Neuron (in vitro differentiated cells): ENCODE measurements around the gene KDR.

Experiments used
- H2AFZ ChIP-seq: one replicate; pipeline ENCODE4 v1.6.1; 2013; ENCODE audit warnings: low read depth, mild to moderate bottlenecking, inconsistent platforms, low read length, moderate library complexity
- H3K27me3 ChIP-seq: one replicate; pipeline ENCODE4 v1.6.1; 2013; ENCODE audit warnings: low read length; ENCODE audit not compliant: insufficient read depth
- H3K36me3 ChIP-seq: one replicate; pipeline ENCODE4 v1.6.1; 2013; ENCODE audit warnings: low read length; ENCODE audit not compliant: insufficient read depth
- H3K4me1 ChIP-seq: one replicate; pipeline ENCODE4 v1.6.1; 2013; ENCODE audit warnings: low read length; ENCODE audit not compliant: insufficient read depth
- H3K4me3 ChIP-seq: 2 replicates; pipeline ENCODE4 v1.5.1; 2013; ENCODE audit warnings: mild to moderate bottlenecking, low read length, moderate library complexity
- H3K9me3 ChIP-seq: one replicate; pipeline ENCODE4 v1.6.1; 2013; ENCODE audit warnings: low read length

The KDR gene

GRCh38 chr4:55086578-55086977 is 38.8 kb downstream of the KDR start:
- H3K36me3 ChIP-seq: no peaks in the 10 kb centered on the region

GRCh38 chr4:55083735-55084134 is 41.7 kb downstream of the KDR start:
- H3K4me3 ChIP-seq: no peak overlapping the region
- no peaks in the 10 kb centered on the region for H3K9me3 ChIP-seq
- H3K27me3 ChIP-seq: no peaks in the 10 kb centered on the region
- H3K4me1 ChIP-seq: peaks cover 31% of the 10 kb centered on the region
- no peak overlapping the region for H2AFZ ChIP-seq
- H3K36me3 ChIP-seq: no peaks in the 10 kb centered on the region

More at GRCh38 chr4:55086578-55086977, 38.8 kb downstream of the KDR start:
- Histone ChIP-seq H3K27me3 (no peaks in the 10 kb centered on the region), H2AFZ (no peak overlapping the region), H3K4me3 (no peak overlapping the region), H3K4me1 (peaks cover 25% of the 10 kb centered on the region), H3K9me3 (no peaks in the 10 kb centered on the region)

- no peak overlapping the region for H2AFZ ChIP-seq
- no peaks in the 10 kb centered on the region for H3K27me3 ChIP-seq
- no peak overlapping the region for H3K4me3 ChIP-seq
- no peaks in the 10 kb centered on the region for H3K9me3 ChIP-seq
- H3K36me3 ChIP-seq: no peaks in the 10 kb centered on the region
- H3K4me1 ChIP-seq: peaks cover 33% of the 10 kb centered on the region
Observed at GRCh38 chr4:55082756-55083155, 42.6 kb downstream of the KDR start.

GRCh38 chr4:55080174-55080865 is 45.1 kb downstream of the KDR start:
- Histone ChIP-seq H3K4me1 (peaks cover 18% of the 10 kb centered on the region), H3K4me3 (no peak overlapping the region)

GRCh38 chr4:55079451-55080173 is 45.8 kb downstream of the KDR start:
- Histone ChIP-seq H3K4me3 (no peak overlapping the region), H3K27me3 (no peaks in the 10 kb centered on the region), H3K36me3 (no peaks in the 10 kb centered on the region), H3K9me3 (no peaks in the 10 kb centered on the region), H2AFZ (no peak overlapping the region), H3K4me1 (peaks cover 12% of the 10 kb centered on the region)

More at GRCh38 chr4:55080174-55080865, 45.1 kb downstream of the KDR start:
- no peak overlapping the region for H2AFZ ChIP-seq
- H3K36me3 ChIP-seq: no peaks in the 10 kb centered on the region
- no peaks in the 10 kb centered on the region for H3K27me3 ChIP-seq
- H3K9me3 ChIP-seq: no peaks in the 10 kb centered on the region

GRCh38 chr4:55078987-55079386 is 46.4 kb downstream of the KDR start:
- no peaks in the 10 kb centered on the region for H3K9me3 ChIP-seq
- H3K36me3 ChIP-seq: no peaks in the 10 kb centered on the region
- H3K4me3 ChIP-seq: no peak overlapping the region
- no peaks in the 10 kb centered on the region for H3K27me3 ChIP-seq
- H3K4me1 ChIP-seq: peaks cover 12% of the 10 kb centered on the region
- no peak overlapping the region for H2AFZ ChIP-seq

- H2AFZ ChIP-seq: no peak overlapping the region
- H3K4me1 ChIP-seq: peaks cover 12% of the 10 kb centered on the region
- no peaks in the 10 kb centered on the region for H3K27me3 ChIP-seq
- no peaks in the 10 kb centered on the region for H3K9me3 ChIP-seq
- no peaks in the 10 kb centered on the region for H3K36me3 ChIP-seq
- H3K4me3 ChIP-seq: no peak overlapping the region
Observed at GRCh38 chr4:55077577-55077976, 47.8 kb downstream of the KDR start.

GRCh38 chr4:55075823-55076716 is 49.3 kb downstream of the KDR start:
- Histone ChIP-seq H3K4me1 (peaks cover 12% of the 10 kb centered on the region), H3K4me3 (no peak overlapping the region), H3K27me3 (no peaks in the 10 kb centered on the region), H3K36me3 (no peaks in the 10 kb centered on the region), H3K9me3 (no peaks in the 10 kb centered on the region), H2AFZ (no peak overlapping the region)

GRCh38 chr4:55075376-55075775 is 50.0 kb downstream of the KDR start:
- no peaks in the 10 kb centered on the region for H3K36me3 ChIP-seq
- H2AFZ ChIP-seq: no peak overlapping the region
- H3K27me3 ChIP-seq: no peaks in the 10 kb centered on the region
- no peaks in the 10 kb centered on the region for H3K9me3 ChIP-seq
- no peak overlapping the region for H3K4me3 ChIP-seq
- peaks cover 12% of the 10 kb centered on the region for H3K4me1 ChIP-seq

- Histone ChIP-seq H3K4me3 (no peak overlapping the region), H3K27me3 (no peaks in the 10 kb centered on the region), H3K4me1 (peaks cover 11% of the 10 kb centered on the region)
Observed at GRCh38 chr4:55074386-55074785, 51.0 kb downstream of the KDR start.

GRCh38 chr4:55071951-55072350 is 53.4 kb downstream of the KDR start:
- Histone ChIP-seq H3K4me3 (no peak overlapping the region), H3K36me3 (no peaks in the 10 kb centered on the region), H3K9me3 (no peaks in the 10 kb centered on the region), H2AFZ (no peak overlapping the region), H3K4me1 (no peaks in the 10 kb centered on the region), H3K27me3 (no peaks in the 10 kb centered on the region)

More at GRCh38 chr4:55074386-55074785, 51.0 kb downstream of the KDR start:
- Histone ChIP-seq H3K36me3 (no peaks in the 10 kb centered on the region), H2AFZ (no peak overlapping the region), H3K9me3 (no peaks in the 10 kb centered on the region)

GRCh38 chr4:55069248-55069647 is 56.1 kb downstream of the KDR start:
- H3K27me3 ChIP-seq: no peaks in the 10 kb centered on the region
- H3K9me3 ChIP-seq: no peaks in the 10 kb centered on the region
- H2AFZ ChIP-seq: no peak overlapping the region
- H3K4me3 ChIP-seq: no peak overlapping the region
- no peaks in the 10 kb centered on the region for H3K4me1 ChIP-seq
- no peaks in the 10 kb centered on the region for H3K36me3 ChIP-seq

GRCh38 chr4:55068522-55068921 is 56.9 kb downstream of the KDR start:
- H3K9me3 ChIP-seq: no peaks in the 10 kb centered on the region
- no peak overlapping the region for H2AFZ ChIP-seq
- H3K4me1 ChIP-seq: no peaks in the 10 kb centered on the region

More at GRCh38 chr4:55068522-55068921, 56.9 kb downstream of the KDR start:
- no peaks in the 10 kb centered on the region for H3K36me3 ChIP-seq
- no peaks in the 10 kb centered on the region for H3K27me3 ChIP-seq
- H3K4me3 ChIP-seq: no peak overlapping the region
